MM.1S (cell line): ENCODE results near the gene NRP2.

Experiments
- EZH2phosphoT487 ChIP-seq: fragments of 300-600 bp; sonication (generic); IDR thresholded peaks from 2 replicates; pipeline ENCODE4 v1.6.1; 2018; ENCODE audit warnings: antibody characterized with exemption, low read length
- TF ChIP-seq, protein P1 (sequence below): fragments of 300-600 bp; sonication (generic); IDR thresholded peaks from 2 replicates; pipeline ENCODE4 v1.5.1; 2016; ENCODE audit warnings: antibody characterized with exemption, low read length, mixed read lengths

GRCh38 chr2:205678541-205679142 lies 3.7 kb upstream of the NRP2 start:
- TF ChIP-seq, protein P1, sequence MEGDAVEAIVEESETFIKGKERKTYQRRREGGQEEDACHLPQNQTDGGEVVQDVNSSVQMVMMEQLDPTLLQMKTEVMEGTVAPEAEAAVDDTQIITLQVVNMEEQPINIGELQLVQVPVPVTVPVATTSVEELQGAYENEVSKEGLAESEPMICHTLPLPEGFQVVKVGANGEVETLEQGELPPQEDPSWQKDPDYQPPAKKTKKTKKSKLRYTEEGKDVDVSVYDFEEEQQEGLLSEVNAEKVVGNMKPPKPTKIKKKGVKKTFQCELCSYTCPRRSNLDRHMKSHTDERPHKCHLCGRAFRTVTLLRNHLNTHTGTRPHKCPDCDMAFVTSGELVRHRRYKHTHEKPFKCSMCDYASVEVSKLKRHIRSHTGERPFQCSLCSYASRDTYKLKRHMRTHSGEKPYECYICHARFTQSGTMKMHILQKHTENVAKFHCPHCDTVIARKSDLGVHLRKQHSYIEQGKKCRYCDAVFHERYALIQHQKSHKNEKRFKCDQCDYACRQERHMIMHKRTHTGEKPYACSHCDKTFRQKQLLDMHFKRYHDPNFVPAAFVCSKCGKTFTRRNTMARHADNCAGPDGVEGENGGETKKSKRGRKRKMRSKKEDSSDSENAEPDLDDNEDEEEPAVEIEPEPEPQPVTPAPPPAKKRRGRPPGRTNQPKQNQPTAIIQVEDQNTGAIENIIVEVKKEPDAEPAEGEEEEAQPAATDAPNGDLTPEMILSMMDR: no peak
- TF ChIP-seq EZH2phosphoT487: no peak
